Body of pancreas (tissue), 4 donors: ENCODE data around the gene ADH5. TPM values are rescaled to one million over a fixed set of nuclear protein-coding genes. Genes with fewer than 3 reads are reported as not detected.

Source experiments
- ATAC-seq: fragments of 150-250 bp; one replicate; pipeline ENCODE4 v1.9.1; 2016
- DNase-seq, 4 donors: peaks; one replicate each; pipeline ENCODE4 v3.0.0-alpha.2; 2019
- H3K27ac ChIP-seq, 4 donors: fragments of 200-600 bp; sonication (generic); 1 replicate in 3 of 4; 2 replicates in 1 of 4; pipeline versions ENCODE4 v1.5.1 to v1.6.1; 2016 to 2019; ENCODE audit warnings: mild to moderate bottlenecking in 1 of 4, mixed read lengths in 1 of 4, moderate library complexity in 1 of 4
- H3K27me3 ChIP-seq, 2 donors: fragments of 200-600 bp; sonication (generic); one replicate each; pipeline ENCODE4 v1.6.0; 2016; ENCODE audit warnings: mild to moderate bottlenecking in 1 of 2
- H3K36me3 ChIP-seq, 2 donors: fragments of 200-600 bp; sonication (generic); replicated peaks in 1 of 2; 2 replicates each; pipeline ENCODE4 v1.5.1; 2016; ENCODE audit warnings: low read depth in 2 of 2; ENCODE audit not compliant: insufficient read depth in 1 of 2
- H3K4me1 ChIP-seq: fragments of 200-600 bp; sonication (generic); one replicate; pipeline ENCODE4 v1.6.0; 2016
- H3K4me3 ChIP-seq, 2 donors: fragments of 200-600 bp; sonication (generic); 1 replicate in 1 of 2; 2 replicates in 1 of 2; pipeline ENCODE4 v1.5.1; 2016 to 2019
- H3K9me3 ChIP-seq, 3 donors: fragments of 200-600 bp; sonication (generic); 1 replicate in 2 of 3; 2 replicates in 1 of 3; pipeline ENCODE4 v1.5.1; 2016
- POLR2A ChIP-seq, 3 donors: fragments of 450-650 bp; IDR thresholded peaks; one replicate each; pipeline ENCODE4 v1.6.1; 2016; ENCODE audit warnings: antibody characterized with exemption in 3 of 3, mild to moderate bottlenecking in 2 of 3
- WGBS, 2 donors: methylation state at CpG; one replicate each; pipeline ENCODE4 v1.1.5; 2017; 5-methylcytosine and 5-hydroxymethylcytosine counted together
- intact Hi-C: fragments of 100-400 bp; cut with DNase I; formaldehyde crosslinking; loops from one replicate; pipeline ENCODE4 v1.15.1; 2023
- total RNA-seq, 2 donors: library from RNA; depleted of rRNA; stranded (reverse); fragments of >200 nt; gene quantifications; one replicate each; pipeline ENCODE4 v1.1.0, GENCODE V29; 2016
- TF ChIP-seq, protein P1 (sequence below), 7 experiments: fragments of 450-650 bp in 4 of 7; fragments of 200-600 bp in 3 of 7; sonication (generic) in 3 of 7; IDR thresholded peaks; one replicate each; pipeline ENCODE4 v1.5.1; 2016 to 2019; ENCODE audit warnings: antibody characterized with exemption in 7 of 7

Gene ADH5
- total RNA-seq, 2 donors from 2014 or later = 30.0 to 63.3 TPM

DNA sequence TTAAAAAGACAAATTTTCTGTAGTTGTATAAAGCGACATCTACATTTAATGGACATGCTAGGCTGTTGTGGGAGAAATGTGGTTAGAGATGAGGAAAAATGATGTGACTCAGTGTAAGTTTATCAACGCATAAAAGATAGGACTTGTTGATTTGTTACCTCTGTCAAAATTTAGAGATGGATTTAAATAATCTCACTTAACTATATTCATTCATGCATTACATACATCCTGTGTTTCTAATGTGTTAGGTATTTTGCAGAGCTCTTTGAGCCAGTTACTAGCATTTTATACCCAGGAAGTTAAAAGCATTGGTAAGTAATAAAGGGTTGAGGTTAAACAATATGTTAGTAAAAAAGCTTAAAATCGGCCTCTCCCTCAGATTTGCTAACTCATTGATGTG, 58.7 kb downstream of the ADH5 start:
- TF ChIP-seq, protein P1, sequence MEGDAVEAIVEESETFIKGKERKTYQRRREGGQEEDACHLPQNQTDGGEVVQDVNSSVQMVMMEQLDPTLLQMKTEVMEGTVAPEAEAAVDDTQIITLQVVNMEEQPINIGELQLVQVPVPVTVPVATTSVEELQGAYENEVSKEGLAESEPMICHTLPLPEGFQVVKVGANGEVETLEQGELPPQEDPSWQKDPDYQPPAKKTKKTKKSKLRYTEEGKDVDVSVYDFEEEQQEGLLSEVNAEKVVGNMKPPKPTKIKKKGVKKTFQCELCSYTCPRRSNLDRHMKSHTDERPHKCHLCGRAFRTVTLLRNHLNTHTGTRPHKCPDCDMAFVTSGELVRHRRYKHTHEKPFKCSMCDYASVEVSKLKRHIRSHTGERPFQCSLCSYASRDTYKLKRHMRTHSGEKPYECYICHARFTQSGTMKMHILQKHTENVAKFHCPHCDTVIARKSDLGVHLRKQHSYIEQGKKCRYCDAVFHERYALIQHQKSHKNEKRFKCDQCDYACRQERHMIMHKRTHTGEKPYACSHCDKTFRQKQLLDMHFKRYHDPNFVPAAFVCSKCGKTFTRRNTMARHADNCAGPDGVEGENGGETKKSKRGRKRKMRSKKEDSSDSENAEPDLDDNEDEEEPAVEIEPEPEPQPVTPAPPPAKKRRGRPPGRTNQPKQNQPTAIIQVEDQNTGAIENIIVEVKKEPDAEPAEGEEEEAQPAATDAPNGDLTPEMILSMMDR (IDR thresholded peaks at IDR 0.05) = no peak
- TF ChIP-seq POLR2A (IDR thresholded peaks at IDR 0.05) = no peak
- Histone ChIP-seq H3K9me3 (no peaks in the 10 kb centered on the region), H3K36me3 (no peaks in the 10 kb centered on the region), H3K27me3 (no peaks in the 10 kb centered on the region), H3K4me1 (peaks cover 19% of the 10 kb centered on the region), H3K4me3 (no peak overlapping the region), H3K27ac (no peak overlapping the region)
- ATAC-seq (no peak), DNase-seq (no peak)
- intact Hi-C loops = no loop called here
- 72 to 86% methylated on average over 3 of the region's 3 CpGs for WGBS, 2 donors

DNA sequence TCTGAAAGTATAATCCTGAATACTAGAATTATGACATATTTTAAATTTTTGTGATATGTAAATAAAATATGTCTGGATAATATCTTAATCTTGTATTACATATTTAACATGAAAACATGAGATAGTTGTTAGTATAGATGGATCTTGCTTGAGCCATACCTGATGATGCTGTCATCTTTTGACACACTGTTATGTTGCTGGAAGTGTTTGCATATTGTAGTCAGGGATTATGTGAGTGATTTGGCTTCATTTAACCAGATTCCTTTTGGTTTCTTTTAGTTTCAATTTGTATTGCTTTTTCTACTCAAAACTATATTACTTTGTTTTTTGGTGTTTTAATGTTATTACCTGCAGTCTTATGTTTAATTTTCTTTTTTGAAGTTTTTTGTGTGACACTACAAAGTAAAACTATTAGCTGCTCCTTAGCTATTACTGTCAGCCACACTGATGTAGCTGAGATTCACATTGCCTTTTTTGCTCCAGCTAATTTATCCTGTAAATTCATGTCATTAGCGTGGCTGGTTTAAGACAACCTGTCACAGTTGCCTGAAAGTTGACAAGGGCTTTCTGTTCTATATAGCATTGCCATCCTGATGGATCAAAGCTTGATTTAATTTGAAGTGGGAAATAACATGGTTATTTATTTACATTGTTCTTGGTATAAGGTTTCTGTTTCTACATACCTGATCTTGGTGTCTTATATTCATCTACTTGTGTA, 59.4 kb downstream of the ADH5 start:
- intact Hi-C loops = no loop called here
- Histone ChIP-seq H3K4me3 (no peak overlapping the region), H3K27ac (no peak overlapping the region), H3K27me3 (no peaks in the 10 kb centered on the region), H3K9me3 (no peaks in the 10 kb centered on the region), H3K4me1 (peaks cover 26% of the 10 kb centered on the region), H3K36me3 (no peaks in the 10 kb centered on the region)
- WGBS, 2 donors = 0 to 3% methylated on average over 1 of the region's 1 CpG
- ATAC-seq (no peak), DNase-seq (no peak)
- TF ChIP-seq, protein P1 (IDR thresholded peaks at IDR 0.05) = no peak

DNA sequence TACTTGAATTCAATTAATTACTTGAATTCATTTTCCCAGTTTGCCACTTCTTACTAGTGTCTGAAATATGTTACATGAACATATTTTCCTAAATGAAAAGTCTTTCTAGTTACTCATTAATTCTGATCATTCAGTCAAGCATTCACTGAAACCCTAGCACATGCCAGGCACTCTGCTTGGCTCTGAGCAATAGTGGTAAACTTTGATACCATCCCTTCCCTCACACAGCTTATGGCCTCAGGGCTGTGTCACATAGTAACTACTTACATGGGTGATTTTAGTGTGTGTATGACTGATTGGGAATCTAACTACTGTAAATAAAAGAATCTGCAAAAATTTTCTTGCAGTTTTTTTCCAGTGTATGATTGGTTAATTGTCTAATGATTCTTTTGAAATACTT, 60.4 kb downstream of the ADH5 start:
- no peak for DNase-seq
- no peak for TF ChIP-seq POLR2A (IDR thresholded peaks at IDR 0.05)
- TF ChIP-seq, protein P1 (IDR thresholded peaks at IDR 0.05) = no peak
- ATAC-seq = no peak
- Histone ChIP-seq H3K27me3 (no peaks in the 10 kb centered on the region), H3K36me3 (no peaks in the 10 kb centered on the region), H3K27ac (no peak overlapping the region), H3K9me3 (no peaks in the 10 kb centered on the region), H3K4me1 (peaks cover 34% of the 10 kb centered on the region), H3K4me3 (no peak overlapping the region)
- intact Hi-C loops = no loop called here

DNA sequence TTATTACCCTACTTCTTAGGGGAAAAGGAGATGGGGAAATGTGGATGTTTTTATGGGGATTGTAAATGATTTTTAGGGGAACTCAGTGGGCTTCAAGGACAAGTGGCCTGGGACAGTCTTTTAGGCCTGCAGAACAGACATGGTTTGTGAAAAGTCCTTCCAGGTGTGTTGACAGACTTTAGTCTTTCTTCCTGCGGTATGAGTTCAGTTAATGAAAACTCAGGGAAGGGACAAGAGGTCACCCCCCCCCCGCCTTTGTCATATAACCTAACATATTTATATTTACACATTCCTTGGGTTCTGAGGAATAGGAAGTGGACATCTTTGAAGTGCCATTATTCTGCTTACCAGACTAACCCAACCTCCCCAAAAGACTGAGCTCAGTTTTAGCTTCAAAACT, 61.3 kb downstream of the ADH5 start:
- Histone ChIP-seq H3K27me3 (no peaks in the 10 kb centered on the region), H3K27ac (no peak overlapping the region), H3K36me3 (no peaks in the 10 kb centered on the region), H3K4me3 (no peak overlapping the region), H3K4me1 (peaks cover 34% of the 10 kb centered on the region), H3K9me3 (no peaks in the 10 kb centered on the region)
- no peak for DNase-seq
- intact Hi-C loops = no loop called here
- ATAC-seq = no peak
- TF ChIP-seq, protein P1 (IDR thresholded peaks at IDR 0.05) = no peak
- no peak for TF ChIP-seq POLR2A (IDR thresholded peaks at IDR 0.05)
- 70 to 78% methylated on average over 2 of the region's 2 CpGs for WGBS, 2 donors

DNA sequence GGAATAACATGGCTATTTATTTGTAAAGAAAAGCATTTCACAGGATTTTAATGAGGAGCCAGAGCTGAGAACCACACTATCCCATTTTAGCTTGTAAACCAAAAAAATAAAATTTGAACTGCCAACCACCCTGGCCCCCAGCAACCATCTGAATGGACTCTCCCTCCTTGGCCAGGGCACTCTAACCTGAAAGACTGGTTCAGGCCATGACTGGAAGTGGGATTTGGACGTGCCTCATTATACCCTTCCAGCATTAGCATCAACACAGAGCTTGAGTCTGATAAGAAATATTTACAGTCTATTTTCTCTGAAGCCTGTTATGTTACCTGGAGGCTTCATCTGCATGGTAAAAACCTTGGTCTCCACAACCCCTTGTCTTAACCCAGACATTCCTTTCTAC, 63.1 kb downstream of the ADH5 start:
- no peak for DNase-seq
- intact Hi-C loops = no loop called here
- Histone ChIP-seq H3K4me3 (no peak overlapping the region), H3K27me3 (no peaks in the 10 kb centered on the region), H3K27ac (peak overlapping the region in 3 of 4 donors; percentile 35 to 55 (median 36)), H3K36me3 (no peaks in the 10 kb centered on the region), H3K9me3 (no peaks in the 10 kb centered on the region), H3K4me1 (peaks cover 34% of the 10 kb centered on the region)
- TF ChIP-seq, protein P1 (IDR thresholded peaks at IDR 0.05) = no peak
- no peak for TF ChIP-seq POLR2A (IDR thresholded peaks at IDR 0.05)
- WGBS, 2 donors = 13 to 37% methylated on average over 1 of the region's 1 CpG
- no peak for ATAC-seq
